Hematopoietic multipotent progenitor cell treated with erythropoietin and hydrocortisone succinate and interleukin-3 and kit ligand, for 15 days (in vitro differentiated cells): ENCODE results near the gene LYSMD2.

Experiments
- DNase-seq: peaks from one replicate; pipeline ENCODE4 v3.0.0-alpha.2; 2015; ENCODE audit warnings: low spot score

LYSMD2 gene

DNA sequence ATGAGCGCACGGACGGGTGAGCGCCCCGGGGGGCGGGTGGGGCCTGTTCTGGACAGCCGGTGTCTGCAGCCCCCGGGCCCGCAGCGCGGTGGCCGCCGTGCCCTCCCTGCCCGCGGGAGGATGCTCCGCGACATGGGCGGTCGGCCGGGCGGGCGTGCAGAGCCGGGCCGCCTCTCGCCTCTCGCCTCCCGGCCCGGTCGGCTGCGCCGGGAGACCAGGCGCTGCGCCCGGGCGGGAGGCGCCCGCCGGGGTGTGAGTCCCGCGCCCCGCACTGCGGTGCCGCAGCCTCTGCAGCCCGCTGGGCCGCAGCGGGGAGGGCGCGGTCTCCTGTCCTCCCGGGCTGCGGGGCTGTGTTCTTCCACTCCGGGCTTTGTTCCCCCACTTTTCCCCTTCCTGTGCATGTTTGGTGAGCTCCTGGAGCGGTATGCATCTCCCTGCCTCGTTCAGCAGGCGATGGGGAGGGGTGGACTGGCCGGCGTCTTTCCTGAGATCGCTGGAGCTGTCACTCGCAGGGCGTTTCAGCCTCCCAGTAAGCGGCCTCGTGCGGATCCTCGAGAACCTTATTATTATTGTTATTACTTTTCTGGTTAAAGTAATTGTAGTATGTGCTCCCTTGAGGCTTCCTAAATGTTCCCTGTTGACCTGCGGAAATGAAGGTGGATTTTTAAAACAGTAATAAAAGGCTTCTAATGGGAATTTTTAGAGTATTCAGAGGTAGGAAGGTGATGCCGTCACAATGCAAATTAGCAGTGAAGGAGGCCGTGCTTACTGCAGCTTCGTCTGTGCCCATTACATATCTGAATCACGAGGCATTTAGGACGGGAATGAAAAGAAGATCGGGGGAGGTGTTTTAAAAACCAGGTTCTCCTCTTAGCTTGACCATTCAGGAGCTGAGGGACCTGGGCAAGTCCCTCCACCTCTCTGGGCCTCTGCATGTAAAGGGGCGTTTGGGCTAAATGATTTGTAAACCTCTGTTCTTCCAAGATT is 14.5 kb upstream of the LYSMD2 start:
- DNase-seq: no peak

DNA sequence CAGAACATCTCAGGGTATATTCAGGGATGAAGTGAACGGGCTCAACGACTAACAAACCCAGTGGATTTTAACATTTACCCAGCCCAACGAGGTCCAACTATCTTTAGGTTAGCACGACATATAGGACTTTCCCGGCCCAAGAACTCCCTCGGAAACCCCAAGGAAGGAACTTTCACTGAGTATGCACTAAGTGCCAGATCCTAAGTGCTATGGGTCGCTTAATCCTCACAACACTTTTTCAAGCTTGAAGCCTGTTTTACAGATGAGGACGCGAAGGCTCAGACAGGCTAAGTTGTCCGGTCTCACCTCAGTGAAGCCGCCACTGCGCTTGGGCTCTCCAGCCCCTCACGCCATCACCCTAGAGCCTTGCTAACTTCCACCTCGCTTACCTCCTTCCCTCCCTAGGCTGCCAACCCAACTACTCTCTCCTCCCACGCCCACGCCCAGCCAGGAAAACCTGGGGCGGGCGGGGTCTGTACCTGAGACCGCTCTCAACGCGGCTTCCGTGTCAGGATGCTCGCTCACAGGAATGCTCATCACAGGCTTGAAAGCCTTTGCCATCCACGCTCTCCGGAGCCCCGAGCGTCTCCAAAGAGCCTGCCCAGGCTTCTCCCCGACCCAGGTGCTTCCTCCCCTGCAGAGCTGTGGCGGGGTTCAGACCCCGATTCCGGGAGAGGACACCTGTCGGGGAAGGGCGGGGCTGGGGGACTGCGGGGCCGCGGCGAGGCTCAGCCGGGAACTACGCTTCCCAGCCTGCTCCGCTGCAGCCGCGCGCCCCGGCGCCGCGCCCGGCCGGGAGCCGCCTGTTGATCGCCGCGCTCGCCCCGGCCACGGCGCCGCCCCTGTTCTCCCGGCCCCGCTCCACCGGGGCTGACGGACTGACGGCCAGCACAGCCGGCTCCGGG is 13.6 kb upstream of the LYSMD2 start, which contains the start of gene TMOD2:
Gene TMOD2, plus strand, starts transcription at position 806 of the 905 bp plus-strand sequence. CDS start 14,845 bp downstream, outside the sequence.
- DNase-seq: no peak

DNA sequence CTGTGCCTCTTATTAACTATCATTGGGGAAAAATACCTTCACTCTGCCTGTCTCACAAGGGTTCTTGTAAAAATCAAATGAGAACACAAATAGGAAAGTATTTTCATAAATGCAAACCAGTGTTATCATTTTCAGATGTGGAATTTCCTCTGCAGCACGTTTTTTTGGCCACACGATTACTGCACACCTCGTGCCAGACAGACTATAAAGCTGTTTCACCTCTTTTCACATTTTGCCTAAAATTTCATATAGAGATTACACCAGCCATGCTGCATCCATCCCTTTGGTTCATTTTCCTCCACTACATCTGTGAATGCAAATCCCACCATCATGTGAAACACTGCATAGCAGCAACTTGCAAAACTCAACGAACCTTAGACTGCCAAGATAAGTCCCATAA is 12.7 kb upstream of the LYSMD2 start:
- DNase-seq: no peak

DNA sequence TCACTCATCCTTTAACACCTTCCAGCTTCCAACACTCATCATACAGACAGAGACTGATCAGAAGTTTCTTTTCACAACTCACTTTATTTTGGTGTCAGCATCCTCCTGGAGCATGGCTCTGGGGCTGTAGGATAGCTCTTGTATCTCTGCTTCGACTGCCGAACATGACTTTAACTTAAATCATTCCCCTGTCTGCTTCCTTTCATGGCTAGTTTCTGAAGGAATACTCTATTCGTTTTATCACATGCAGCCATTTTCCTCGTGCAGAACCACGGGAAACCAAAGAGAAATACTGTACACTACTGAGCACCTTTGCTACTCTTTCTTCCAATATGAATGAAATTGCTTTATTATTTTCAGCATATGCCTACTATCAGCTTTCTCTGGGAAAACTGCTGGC is 11.9 kb upstream of the LYSMD2 start:
- DNase-seq: no peak

DNA sequence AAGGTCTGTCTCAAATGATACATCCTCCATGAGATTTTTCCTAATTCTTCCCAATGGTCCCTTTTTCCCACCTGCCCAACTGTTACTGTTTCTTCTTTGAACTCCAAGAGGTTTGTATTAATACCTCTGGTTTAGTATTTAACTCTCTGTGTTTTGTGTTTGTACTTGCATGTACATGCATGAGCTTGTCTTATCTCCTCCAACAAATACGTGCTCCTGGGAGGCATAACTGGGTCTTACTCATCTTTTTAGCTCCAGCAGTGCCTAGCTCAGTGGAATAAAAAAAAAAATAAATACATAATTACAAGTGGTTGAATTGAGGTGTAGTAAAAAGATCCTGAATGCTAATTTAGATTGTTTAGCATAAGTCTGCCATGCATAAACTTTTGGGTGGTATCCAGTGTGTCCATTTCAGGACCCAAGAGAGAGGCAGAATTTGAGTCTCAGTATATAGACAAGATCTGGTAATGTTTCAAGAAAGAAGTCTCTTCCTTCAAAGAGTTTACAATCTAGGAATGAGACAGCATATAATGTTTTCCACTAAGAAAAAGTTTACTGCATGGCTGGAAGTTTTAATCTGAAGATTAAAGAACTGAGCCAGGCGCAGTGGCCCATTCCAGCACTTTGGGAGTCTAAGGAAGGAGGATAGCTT is 1.7 kb upstream of the LYSMD2 start:
- peak; percentile 42 for DNase-seq

DNA sequence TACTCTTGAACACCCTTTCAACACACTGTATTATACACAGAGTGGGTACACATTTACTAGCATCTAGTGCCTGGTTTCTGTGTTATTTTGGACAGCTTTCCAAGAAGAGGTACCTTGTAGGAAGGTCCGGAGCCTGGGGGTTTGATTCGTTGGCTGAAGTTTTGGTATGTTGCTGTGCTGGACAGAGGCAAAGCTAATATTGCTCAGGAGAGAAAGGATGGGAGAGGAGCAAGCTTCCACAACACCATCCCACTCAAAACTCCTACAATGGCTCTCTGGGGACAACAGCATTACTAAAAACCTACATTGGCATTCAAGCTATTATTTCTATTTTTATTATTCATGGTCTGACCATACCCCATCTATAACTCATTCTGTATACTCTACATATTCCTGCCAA is 1.1 kb upstream of the LYSMD2 start:
- no peak for DNase-seq

DNA sequence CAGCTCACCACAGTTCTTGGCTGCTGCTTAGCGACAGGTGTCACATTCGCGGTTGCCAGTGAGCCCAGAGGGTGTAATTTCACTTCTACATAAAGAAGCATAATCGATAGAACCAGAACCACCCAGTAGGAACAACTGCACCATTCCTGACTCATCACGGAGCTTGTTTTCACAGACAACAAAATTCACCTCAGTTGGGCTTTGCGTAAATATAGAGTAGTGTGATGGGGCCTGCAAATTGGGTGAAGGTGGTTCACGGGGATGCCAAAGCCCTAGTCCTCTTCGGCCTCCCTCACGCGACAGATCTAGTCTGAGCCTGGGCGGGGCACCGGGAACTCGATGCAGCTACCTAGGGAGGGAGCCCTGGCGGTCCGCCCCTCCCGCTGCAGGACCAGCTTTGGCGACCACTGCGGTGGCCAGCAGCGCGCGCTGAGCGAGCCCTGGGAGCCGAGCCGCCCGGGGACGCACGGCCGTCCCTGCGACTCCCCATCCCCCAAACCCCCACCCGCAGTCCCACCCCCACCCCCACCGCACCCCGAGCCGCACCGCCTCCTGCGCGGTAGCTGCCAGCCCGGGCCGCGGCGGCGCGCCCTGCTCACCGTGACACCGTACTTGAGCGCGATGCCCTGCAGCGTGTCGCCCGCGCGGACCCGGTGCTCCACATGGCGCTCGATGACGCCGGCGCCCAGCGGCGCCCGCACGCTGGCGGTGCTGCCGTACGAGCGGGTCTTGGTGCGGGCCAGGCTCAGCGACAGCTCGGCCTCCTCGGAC is 519 bp downstream of the LYSMD2 start:
- peak; percentile 36 for DNase-seq

DNA sequence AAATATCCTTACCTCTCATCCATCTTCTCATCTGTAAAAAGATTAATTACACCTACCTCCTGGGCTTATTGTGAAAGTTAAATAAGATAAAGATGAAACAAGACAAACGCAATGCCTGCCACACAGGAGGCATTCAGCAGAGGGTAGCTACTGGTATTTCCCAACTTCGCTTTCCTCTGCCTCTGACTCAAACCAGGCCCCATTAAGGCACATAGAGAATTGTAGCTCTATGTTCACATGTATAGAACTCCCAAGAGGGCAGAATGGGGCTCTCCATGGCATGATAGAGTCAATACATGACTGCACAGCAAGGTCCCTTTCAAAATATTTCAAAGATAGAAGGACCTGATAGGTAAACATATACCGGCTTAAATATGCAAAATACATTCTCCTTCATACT is 1.4 kb downstream of the LYSMD2 start:
- DNase-seq: no peak

DNA sequence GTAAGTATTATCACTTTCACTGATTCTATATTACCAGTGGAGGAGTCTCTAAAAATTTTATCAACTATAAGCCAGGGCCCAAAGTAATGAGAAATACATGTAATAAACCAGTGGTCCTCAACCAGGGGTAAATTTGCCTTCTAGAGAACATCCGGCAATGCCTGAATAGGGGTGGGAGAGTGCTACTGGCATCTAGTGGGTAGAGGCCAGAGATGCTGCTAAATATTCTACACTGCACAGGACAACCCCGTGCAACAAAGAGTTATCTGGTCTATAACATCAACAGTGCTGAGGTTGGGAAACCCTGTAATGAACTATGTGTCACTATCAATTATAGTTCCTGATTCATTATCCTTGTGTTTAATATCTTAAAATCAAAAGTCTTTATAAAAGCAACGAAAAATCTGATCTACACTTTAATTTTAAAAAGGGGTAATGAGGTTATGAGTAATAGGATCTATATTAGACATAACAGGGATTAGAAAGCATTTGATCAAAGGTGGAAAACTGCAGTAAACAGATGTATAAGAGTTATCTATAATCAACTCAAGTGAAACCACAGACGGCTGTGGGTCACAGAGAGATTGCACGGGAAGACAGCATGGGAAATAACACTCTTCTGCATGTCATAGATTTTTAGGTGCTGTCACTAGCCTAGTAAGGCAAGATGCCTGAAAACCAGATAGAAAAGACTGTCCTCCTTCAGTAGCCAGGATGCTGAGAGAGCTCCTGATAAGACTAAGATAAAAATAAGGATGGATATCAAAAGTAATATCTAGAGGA is 2.0 kb downstream of the LYSMD2 start:
- DNase-seq: no peak

DNA sequence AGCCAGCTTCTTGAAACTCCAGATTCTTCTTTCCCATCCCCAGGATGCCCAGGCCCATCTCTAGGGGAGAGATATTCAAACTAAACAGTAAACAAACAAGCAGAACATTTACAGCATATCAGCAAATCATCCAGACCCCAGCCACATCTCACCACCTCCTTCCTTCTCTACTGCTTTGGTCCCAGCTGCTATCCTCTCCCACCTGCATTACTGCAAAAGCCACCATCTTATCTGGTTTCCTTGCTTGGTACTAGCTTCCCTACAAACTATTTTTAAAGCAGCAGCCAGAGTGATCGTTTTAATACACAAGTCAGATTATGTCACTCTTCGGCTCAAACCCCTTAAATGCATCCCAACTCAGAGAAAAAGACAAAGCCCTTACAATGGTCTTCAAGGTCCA is 4.8 kb downstream of the LYSMD2 start:
- DNase-seq: no peak

DNA sequence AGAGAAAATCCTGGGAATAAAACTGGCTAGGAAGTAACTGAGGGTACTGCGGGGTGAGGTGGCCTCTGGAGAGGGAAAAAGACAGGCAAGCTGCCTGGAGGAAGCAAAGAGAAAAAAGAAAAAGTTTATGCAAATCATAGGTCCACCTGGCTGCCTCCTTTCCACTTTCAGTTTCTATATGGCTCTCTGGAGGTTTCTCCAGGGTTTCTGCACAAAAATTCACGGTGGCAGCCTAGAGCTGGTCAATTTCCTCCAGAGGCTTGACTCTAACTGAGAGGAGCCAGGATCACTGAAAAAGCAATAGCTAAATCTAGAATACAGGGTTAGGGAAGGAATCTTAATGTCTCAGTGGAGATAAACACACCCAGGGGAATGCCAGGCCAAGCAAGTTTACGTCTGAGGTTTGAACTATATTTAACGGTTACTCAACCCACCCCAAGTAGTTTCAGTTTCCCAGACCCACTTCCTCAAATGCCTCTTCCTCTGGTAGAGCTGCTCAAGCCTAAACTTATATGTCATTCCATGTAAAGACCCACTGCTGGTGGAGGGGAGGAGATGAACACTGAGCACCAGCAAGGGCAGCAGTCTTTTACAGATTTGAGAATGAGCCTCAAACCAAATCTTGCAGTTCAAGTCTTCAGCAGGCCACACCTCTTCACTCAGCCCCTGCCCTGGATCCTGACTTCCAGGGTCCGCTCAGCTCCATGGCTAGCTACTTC is 5.7 kb downstream of the LYSMD2 start:
- DNase-seq: peak; percentile 16

DNA sequence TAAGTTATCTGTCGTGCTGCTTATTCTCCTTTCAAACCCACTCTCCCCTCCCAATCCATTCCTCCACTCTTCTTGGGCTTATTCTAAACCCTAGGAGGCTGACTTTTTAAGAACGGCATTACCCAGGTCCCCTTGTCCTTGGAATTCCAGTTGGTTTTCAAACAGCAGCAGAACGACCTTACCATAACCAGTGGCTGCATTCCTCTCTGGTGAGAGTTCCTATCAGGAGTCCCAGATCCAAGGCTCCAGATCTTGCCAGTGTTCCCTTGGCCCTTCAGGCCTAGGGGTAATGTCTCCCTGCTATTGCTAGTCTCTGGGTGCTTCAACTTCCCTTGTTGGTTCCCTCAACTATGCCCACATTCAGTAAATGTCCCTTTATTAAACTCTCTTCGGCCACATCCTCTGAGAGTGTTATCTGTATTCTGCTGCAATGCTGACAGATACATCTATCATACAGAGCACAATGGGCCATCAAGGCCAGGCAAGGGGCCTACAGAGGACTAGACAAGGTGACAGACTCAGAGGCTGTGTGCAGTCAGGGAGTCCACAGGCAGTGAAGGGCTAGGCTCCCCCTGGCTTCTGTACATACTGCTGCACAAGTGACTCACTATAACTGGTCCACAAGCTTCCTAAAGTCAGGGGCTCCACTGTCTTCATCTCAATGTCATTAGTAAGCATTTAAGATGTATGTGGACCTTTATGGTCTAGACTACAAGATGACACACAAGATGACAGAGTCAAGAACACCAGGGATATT is 10.1 kb downstream of the LYSMD2 start:
- no peak for DNase-seq

DNA sequence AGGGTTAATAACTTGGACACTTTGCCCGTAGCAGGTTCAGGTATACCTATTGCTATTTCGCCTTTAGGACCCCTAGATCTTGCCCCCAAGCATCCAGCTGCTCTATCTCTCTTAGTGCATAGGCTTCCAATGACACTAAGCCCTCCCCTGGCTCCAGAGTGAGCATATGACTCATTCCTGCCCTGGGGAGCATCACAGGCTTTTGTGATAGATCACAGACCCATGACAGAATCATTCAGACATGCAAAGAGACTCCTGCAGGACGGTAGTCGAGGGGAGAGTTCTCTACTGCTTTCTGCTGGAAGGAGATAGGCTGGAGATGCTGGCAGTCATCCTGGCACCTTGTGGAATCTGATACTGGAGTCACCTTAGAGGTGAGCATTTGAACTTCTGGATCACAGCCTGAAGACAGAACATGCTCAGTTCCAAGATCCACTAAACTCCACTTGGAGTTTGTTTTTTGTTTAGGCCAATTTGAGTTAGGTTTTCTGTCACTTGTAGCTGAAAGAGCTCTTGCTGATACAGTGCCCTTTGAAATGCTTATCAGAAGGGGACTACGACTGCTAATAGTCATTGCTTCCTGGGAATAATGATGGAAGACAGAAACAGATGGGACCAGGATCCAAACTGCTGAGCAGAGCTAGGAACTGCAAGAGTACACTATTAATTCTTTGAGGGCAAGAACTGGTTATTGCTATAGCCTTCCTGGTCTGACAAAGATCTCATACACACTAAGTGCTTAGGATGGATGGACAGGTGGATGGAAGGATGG is 11.0 kb downstream of the LYSMD2 start:
- DNase-seq: peak; percentile 34

DNA sequence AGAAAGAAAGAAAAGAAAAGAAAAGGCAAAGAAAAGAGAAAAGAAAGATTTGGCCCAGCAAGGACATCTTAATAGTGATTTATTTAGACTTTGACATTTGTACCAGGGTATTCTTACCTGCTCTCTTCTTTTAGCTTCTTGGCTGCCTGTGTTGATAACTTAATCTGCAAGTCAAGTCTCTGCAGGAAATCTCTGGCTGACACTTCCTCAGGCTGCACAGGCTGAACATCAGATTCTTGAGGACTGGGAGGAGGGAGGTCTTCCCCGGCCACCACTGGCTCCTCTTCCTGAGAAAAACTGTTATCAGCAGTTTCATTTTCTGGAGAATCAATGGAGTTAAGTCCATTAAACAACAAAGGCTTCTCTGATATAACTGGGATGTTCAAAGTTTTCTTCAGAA is 12.8 kb downstream of the LYSMD2 start:
- no peak for DNase-seq

DNA sequence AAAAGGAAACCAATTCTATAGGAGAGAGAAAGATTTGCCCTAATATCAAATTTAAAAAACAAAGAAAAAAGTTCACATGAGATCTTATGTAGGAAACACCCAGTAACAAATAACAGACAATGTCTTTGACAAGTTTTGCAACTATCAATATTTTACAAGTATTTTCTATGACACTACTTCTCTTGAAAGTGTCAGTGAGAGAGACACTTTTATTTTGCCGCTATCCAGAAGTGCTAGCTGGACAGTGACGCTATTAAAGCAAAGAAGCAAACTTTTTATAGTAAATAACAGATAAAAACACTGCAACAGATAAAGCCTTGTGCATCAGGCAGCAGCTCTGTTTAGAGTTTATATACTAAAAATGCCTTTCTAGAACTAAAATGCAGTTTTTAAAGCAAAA is 13.3 kb downstream of the LYSMD2 start:
- DNase-seq: no peak

DNA sequence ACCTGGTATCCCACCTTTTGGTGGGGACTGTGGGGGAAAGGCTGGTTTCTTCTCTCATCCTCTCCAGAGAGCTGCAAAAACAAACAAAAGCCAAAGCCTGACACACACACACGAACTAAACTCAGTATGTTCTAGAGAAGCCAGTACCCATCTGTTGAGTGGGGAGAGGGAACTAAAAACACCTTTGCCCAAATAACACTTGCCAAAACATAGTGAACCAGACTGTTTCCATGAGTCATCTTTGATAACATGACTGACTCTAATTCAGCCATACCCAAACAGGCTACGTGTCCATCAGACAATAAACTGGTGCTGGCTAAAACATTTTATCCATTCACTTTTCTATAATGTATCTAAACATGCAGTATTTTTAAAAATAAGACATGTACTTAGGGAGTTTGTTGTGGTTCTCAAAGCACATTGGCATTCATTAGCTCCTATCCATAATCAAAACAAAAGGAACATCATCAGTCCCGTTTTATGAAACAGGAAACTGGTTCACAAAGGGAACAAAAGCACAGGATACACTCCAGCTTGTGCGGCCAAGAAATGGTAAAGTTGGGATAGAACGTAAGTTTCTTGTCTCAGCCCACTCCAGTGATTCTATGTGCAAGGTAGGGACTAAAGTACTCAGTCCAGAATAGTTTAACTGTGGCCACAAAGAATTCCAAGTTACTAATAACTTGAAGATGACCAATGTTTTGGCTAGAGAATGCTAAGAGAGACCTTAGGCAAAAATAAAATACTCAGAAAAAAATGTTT is 16.1 kb downstream of the LYSMD2 start:
- no peak for DNase-seq

DNA sequence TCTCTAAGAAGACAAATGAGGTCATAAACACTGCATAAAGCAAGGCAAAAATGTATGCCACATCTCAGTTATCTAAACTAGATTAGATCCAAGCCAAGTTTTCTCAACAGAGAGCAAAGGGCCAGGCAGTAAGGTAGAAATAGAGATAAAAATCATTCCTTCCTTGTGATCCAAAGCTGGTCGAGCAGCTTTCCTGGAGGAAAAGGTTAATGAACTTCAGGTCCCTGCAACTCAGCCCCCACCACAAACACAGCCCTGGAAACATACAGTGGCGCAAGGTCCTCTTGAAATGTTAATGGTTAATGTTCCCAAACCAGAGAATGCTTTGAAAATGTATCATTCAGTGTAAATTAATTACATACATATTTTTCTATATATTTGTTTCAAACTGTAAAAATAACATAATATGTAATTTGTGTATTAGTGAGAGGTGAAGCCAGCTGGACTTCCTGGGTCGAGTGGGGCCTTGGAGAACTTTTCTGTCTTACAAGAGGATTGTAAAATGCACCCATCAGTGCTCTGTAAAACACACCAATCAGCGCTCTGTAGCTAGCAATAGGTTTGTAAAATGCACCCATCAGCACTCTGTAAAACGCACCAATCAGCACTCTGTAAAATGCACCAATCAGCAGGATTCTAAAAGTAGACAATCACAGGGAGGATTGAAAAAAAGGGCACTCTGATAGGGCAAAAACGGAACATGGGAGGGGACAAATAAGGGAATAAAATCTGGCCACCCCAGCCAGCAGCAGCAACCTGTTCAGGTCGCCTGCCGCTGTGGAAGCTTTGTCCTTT is 17.1 kb downstream of the LYSMD2 start:
- no peak for DNase-seq
